ENCODE results near the gene TOP3B. TPM values are rescaled to one million over a fixed set of nuclear protein-coding genes. Genes with fewer than 3 reads are reported as not detected.

TOP3B gene
- total RNA-seq (2014; rRNA removed; shearing (Covaris generic)), result 24.9 and 26.2 TPM in 2 replicates
- polyA plus RNA-seq (2015; cell fraction: cytosol; rRNA removed), result 19.8 and 20.9 TPM in 2 replicates
- 191 and 208 TPM in 2 replicates for polyA plus RNA-seq (2015; cell fraction: nucleus; rRNA removed)

DNA sequence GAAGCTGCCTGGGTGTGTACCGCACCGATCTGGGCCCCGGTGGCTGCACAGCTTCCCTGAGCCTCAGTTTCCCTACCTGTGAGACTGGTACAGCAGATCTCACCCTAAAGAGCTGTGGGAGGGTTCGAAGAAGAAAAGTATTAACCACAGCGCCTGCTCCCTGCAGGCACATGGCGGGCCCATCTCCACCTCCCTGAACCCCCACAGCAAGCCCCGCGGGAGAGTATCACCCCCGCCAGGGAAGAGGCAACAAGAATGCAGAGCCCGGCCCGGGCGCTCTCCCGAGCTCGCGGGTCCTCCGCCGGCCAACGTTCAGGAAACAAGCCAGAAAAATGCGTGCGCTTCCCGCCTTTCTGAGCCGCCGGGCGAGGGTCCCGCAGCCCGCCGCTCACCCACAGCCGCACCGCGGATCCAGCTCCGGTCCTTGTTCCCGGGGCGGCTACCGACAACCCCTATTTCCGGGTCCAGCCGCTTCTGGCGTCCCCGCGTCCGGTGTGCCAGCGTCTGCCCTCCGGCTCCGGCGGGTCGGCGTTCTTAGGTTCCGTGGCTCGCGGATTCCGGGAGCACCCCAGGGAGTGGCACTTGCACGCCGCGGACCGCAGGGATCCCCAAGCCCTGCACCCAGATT is at the start of gene TOP3B:
Gene TOP3B (minus strand): TSS at position 450 of the 628 bp plus-strand sequence. CDS start 7,078 bp downstream, outside the sequence.
- DNase-seq (ENCODE audit: low read depth, low spot score), result peak; percentile 82
- in situ Hi-C loops (cut with HindIII; ENCODE audit: low pct_unique_long_range_greater_than_20kb, low sequenced_read_pairs), result no loop called here

DNA sequence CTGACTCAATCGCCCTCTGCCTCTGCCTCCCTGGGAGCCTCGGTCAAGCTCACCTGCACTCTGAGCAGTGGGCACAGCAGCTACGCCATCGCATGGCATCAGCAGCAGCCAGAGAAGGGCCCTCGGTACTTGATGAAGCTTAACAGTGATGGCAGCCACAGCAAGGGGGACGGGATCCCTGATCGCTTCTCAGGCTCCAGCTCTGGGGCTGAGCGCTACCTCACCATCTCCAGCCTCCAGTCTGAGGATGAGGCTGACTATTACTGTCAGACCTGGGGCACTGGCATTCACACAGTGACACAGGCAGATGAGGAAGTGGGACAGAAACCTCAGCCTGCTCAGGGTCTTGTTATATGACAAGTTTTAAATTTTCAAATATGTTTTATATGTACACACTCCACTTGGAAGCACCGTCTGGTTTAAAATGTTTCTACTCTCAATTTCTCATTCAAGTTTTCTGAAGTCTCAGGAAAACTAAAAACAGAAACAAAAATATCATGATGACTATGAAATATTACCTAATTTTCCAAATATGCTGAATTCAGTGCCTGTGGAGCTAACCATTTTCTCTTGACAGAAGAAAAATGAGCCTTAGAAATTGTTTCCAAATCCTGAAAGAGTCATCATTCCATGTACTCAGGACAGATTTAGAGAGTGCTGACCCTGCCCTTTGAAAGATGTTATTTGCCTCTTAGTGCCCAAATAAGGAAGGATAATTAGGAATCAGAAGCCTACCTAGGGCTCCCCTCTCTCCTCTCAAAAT is 48.8 kb upstream of the TOP3B start:
- in situ Hi-C loops (cut with HindIII; ENCODE audit: low pct_unique_long_range_greater_than_20kb, low sequenced_read_pairs), result no loop called here
- DNase-seq (ENCODE audit: low read depth, low spot score), result no peak

GRCh38 chr22:22030493-22031182 is 48.1 kb upstream of the TOP3B start:
- in situ Hi-C loops (cut with HindIII; ENCODE audit: low pct_unique_long_range_greater_than_20kb, low sequenced_read_pairs), result no loop called here
- DNase-seq (ENCODE audit: low read depth, low spot score), result peak; percentile 44

DNA sequence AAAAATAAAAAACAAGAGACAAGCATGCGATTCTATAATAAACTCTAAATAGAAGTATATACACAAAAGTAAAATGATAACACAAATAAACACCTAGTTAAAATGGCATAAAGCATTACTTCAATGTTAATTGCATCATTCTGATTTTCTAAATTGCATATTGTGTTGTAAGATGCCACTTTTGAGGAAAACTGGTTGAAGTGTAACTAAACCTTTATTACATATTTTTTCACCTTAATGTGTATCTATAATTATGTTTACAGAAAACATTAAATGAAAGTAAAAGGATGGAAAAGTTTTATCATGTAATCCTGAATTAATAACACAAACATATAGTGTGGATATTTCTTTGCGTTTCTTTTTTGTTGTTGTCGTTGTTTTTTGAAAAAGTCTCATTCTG is 45.4 kb upstream of the TOP3B start:
- in situ Hi-C loops (cut with HindIII; ENCODE audit: low pct_unique_long_range_greater_than_20kb, low sequenced_read_pairs), result no loop called here

DNA sequence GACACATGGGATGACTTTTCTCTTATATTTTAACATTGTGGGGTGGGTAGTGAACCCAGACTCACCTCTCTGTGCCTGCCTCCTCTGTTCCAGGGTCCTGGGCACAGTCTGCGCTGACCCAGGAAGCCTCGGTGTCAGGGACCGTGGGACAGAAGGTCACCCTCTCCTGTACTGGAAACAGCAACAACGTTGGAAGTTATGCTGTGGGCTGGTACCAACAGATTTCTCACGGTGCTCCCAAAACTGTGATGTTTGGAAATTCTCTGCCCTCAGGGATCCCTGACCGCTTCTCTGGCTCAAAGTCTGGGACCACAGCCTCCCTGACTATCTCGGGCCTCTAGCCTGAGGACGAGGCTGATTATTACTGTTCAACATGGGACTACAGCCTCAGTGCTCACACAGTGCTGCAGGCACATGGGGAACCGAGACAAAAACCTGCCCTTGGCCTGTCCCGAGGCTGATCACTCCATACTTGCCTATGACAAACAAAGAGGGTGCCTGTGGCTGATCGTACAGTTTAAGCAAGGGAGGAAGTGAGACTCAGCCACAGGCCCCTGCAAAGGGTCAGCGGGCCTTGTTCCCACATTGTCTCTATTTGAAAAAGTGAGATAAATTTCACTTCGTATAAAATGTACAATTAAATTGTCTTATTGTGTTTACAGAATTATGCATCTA is 43.7 kb upstream of the TOP3B start:
- in situ Hi-C loops (cut with HindIII; ENCODE audit: low pct_unique_long_range_greater_than_20kb, low sequenced_read_pairs), result no loop called here
- DNase-seq (ENCODE audit: low read depth, low spot score), result no peak

More for the DNA sequence above, 45.4 kb upstream of the TOP3B start:
- no peak for DNase-seq (ENCODE audit: low read depth, low spot score)

GRCh38 chr22:22025320-22026156 is 43.0 kb upstream of the TOP3B start:
- no peak for DNase-seq (ENCODE audit: low read depth, low spot score)
- in situ Hi-C loops (cut with HindIII; ENCODE audit: low pct_unique_long_range_greater_than_20kb, low sequenced_read_pairs), result no loop called here

DNA sequence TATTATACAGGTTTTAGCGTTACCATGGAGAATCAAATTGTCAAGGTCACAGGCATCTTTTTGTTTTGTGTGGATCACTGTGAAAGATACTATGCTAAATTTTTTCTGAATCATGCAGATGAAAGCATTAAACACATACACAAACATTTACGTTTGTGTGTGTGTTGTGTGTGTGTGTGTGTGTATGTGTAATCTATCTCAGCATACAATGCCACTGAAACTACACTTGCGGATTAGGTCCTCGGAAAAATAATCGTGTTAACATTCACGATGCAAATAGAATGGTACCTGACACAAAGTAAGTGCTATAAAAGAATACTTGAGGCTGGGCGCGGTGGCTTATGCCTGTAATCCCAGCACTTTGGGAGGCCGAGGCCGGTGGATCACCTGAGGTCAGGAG is 41.9 kb upstream of the TOP3B start:
- no peak for DNase-seq (ENCODE audit: low read depth, low spot score)
- in situ Hi-C loops (cut with HindIII; ENCODE audit: low pct_unique_long_range_greater_than_20kb, low sequenced_read_pairs), result no loop called here

- in situ Hi-C loops (cut with HindIII; ENCODE audit: low pct_unique_long_range_greater_than_20kb, low sequenced_read_pairs), result no loop called here
- DNase-seq (ENCODE audit: low read depth, low spot score), result no peak
Measured at GRCh38 chr22:22023581-22024137, 41.1 kb upstream of the TOP3B start.

GRCh38 chr22:22022947-22023534 is 40.5 kb upstream of the TOP3B start:
- in situ Hi-C loops (cut with HindIII; ENCODE audit: low pct_unique_long_range_greater_than_20kb, low sequenced_read_pairs), result no loop called here
- no peak for DNase-seq (ENCODE audit: low read depth, low spot score)

DNA sequence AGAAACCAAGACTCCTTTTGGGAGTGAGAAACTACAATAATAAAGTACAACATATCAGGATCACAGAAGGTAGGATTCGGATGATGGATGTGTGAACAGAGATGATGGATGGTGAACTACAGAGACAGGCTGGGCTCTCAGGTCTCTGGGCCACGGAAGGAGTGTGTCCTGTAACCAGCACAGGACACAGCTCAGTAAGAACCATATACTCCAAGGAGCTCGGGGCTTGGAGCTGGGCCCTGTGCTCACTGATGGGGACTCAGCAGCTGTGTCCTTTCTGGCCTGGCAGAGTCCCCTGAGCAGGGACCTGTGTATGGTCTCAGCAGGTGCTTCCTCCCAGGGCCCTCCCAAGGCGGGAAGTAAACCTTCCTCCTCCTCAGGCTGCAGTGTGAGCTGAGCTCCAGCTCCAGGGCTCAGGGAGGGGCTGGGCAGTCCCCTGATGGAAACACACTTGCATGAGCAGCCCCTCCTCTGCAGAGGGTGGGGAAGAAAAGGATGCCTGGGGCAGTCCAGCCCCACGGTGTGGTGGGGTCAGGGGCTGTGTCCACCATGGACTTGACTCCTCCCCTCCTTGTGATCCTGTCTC is 39.8 kb upstream of the TOP3B start:
- in situ Hi-C loops (cut with HindIII; ENCODE audit: low pct_unique_long_range_greater_than_20kb, low sequenced_read_pairs), result no loop called here
- DNase-seq (ENCODE audit: low read depth, low spot score), result no peak

DNA sequence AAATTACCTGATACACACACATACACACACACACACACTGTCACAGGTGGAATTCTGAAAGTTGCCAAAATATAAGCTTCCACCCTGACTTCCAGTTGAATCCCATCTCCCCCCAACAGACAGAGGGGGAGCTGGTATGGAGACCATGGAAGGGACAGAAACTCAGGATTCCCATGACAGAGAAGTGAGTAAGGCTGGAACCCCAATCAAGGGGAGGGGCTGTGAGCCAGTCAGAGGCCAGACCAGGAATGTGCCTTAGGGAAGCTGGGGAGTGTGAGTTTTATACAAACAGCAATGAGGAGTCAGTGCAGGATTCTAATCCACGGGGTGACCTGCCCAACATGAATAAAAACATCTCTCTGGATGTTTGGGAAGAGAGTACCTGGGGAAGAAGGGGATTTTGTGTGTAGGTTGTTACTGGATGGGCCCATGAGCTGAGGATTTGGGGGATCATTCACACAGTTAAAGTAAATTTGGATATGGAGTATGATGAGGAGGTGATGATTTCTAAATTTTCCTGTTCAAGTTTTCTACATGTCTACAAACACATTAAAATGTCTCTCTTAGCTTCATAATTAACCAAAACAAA is 38.7 kb upstream of the TOP3B start:
- in situ Hi-C loops (cut with HindIII; ENCODE audit: low pct_unique_long_range_greater_than_20kb, low sequenced_read_pairs), result no loop called here
- DNase-seq (ENCODE audit: low read depth, low spot score), result no peak

DNA sequence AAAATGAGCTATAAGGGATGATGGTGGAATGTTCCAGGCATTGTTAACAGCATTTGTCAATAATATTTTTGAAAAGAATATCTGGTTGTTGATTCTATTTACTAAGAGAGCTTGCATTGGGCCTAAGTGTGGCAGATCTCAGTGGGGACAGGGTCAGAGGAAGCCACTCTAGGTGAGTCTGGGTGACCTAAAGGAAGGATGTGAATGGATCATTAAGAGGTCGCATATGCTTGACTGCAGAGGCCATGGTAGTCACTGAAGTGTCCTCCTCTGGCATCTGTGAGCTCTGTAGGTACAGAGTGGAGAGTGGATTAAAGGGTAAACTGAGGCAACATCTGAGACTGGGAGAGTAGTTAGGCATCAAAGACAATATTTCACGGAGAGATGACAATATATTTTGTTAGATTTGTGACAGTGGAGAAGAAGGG is 37.9 kb upstream of the TOP3B start:
- no peak for DNase-seq (ENCODE audit: low read depth, low spot score)
- in situ Hi-C loops (cut with HindIII; ENCODE audit: low pct_unique_long_range_greater_than_20kb, low sequenced_read_pairs), result no loop called here

- no peak for DNase-seq (ENCODE audit: low read depth, low spot score)
- in situ Hi-C loops (cut with HindIII; ENCODE audit: low pct_unique_long_range_greater_than_20kb, low sequenced_read_pairs), result no loop called here
Measured at GRCh38 chr22:22019659-22020424, 37.3 kb upstream of the TOP3B start.

- in situ Hi-C loops (cut with HindIII; ENCODE audit: low pct_unique_long_range_greater_than_20kb, low sequenced_read_pairs), result no loop called here
- no peak for DNase-seq (ENCODE audit: low read depth, low spot score)
Measured at GRCh38 chr22:22018825-22019658, 36.5 kb upstream of the TOP3B start.
